VCaP (cell line): Measurements from ENCODE around the gene CFAP65.

Source experiments
- H3K27ac ChIP-seq: fragments of 450-650 bp; 2 replicates; pipeline ENCODE4 v1.5.1; 2017
- TF ChIP-seq, protein P1 (sequence below): fragments of 450-650 bp; conservative IDR thresholded peaks from 2 replicates; pipeline ENCODE4 v1.5.1; 2017; ENCODE audit warnings: mild to moderate bottlenecking, moderate library complexity

The CFAP65 gene

DNA sequence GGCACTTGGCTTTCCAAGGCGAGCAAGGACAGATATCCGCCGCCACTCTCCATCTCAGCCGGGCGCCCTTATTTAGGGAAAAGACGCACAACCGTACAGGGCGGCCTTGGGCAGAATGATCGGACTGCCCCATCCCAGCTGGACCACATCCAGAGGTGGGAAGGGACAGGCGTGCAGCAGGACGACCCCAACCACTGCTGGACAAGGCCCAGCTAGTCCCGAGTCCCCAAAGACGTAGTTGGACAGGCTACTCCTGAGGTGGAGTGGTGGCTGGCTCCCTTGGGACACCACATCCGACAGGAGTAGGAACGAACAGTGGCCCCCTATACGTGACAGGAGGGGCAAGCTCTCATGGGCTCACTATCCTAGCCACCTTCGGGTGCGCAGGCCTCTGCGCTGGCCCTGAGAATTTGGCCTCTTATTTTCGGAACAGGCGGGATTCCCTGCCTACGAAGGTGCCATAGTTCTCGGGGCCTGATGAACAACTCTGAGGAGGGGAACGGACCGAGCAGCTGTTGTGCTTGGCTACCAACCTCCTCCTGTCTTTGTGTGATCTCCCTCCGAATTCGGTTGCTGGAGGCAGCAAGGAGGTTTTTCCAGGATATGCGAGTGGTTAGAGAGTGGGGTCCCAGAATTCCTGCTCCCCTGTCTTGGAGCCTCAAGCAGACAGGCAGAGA, 58.6 kb downstream of the CFAP65 start:
- TF ChIP-seq, protein P1, sequence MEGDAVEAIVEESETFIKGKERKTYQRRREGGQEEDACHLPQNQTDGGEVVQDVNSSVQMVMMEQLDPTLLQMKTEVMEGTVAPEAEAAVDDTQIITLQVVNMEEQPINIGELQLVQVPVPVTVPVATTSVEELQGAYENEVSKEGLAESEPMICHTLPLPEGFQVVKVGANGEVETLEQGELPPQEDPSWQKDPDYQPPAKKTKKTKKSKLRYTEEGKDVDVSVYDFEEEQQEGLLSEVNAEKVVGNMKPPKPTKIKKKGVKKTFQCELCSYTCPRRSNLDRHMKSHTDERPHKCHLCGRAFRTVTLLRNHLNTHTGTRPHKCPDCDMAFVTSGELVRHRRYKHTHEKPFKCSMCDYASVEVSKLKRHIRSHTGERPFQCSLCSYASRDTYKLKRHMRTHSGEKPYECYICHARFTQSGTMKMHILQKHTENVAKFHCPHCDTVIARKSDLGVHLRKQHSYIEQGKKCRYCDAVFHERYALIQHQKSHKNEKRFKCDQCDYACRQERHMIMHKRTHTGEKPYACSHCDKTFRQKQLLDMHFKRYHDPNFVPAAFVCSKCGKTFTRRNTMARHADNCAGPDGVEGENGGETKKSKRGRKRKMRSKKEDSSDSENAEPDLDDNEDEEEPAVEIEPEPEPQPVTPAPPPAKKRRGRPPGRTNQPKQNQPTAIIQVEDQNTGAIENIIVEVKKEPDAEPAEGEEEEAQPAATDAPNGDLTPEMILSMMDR: no peak
- H3K27ac ChIP-seq: no peak overlapping the region

DNA sequence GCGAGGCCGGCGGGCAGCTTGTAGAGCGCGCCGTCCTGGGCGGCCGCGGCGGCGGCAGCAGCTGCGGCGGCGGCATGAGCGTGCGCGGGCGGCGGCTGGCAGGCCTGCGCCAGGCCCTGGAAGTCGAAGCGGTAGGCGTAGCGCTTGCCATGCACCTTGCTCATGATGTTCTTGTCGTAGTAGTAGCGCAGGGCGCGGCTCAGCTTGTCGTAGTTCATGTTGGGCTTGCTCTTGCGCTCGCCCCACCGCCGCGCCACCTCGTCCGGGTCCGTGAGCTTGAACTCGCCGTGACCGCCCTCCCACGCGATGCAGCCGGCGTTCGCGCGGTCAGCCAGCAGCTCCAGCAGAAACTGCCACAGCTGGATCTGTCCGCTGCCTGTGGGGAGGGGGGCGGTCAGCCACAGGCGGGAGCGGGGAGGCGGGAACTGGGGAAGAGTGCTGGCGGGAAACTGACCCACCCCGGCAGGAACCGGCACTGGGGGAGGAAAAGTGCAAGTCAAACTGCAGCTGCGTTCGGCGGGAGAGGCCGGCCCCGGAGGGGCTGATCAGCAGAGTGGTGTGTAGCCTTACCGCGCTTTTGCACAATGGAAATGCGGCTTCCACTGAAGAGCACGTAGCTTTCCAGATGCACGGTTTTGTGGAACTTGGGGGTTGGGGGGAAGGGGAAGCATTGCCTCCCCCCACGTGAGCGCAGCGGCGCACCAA, 59.3 kb downstream of the CFAP65 start:
- TF ChIP-seq, protein P1: no peak
- H3K27ac ChIP-seq: no peak overlapping the region

- TF ChIP-seq, protein P1: no peak
- H3K27ac ChIP-seq: no peak overlapping the region
Observed at GRCh38 chr2:218981390-218981880, 59.9 kb downstream of the CFAP65 start.

DNA sequence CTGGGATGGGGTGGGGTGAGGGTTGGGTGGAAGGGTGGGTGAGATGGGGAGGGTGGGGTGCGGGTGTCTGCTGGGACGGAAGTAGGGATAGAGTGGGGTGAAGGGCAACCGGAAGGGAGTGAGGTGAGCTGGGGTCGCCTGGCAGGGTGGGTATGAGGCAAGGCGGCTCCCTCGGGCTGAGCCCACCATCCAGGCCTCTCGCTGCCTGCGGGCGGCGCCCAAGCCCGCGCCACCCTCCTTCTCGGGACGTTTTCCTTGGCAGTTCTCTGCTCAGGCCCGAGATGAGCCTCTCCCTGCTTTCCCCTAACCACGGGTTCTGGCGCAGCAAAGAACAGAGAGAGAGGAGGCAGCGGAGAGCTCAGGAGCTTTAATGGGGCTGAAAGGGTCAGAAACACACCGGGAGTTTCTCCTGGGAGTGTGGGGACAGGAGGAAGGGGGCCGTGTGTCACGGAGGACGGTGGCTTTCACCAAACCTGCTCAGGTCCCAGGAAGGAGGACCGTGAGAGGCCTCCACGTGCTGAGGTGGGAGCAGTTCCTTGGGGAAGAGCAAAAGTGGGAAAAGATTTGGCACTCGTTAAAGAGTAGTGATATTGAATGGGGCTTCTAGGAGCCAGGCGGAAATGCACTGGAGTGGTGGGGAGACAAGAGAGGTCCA, 60.5 kb downstream of the CFAP65 start:
- H3K27ac ChIP-seq: no peak overlapping the region
- TF ChIP-seq, protein P1: no peak

DNA sequence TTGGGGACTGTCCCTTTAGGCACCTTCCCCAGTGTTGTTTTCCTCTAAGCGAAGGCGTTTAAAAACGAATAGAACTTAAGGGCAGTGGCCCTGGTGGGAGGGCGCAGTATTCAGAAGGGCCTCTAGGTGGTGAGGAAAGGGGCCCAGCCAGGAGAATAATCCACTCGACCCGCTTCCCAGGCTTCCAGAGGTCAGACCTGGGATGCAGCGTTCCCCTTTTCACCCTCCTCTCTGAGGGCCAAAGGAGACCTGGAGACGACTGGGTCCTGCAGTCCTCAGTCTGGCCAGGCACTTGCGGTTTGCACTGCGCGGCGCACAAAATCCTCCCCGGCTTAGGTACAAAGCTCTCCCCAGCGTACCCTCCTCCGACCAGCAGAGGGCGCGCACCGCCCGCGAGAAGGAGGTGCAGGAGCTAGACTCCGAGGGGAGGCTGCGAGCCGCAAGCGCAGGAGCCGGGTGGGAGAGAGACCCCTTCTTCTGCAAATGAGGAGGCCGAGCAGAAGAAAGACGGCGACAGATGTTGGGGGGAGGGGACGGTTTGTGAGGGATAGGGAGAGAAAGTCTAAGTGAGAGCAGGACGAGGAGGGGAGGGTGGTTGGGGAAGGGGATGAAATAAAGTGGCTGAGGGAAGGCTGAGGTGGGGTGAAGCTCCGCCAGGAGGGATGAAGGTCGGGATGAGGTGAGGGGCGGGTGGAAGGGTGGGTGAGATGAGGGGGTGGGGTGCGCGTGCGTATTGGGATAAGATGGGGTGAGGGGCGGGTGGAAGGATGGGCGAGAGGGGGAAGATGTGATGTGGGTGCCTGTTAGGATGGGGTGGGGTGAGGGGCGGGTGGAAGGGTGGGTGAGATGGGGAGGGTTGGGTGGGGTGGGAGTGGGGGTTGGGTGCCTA, 61.2 kb downstream of the CFAP65 start:
- TF ChIP-seq, protein P1: peak; percentile 98
- peak overlapping the region; percentile 32; the same call in 1 of the 2 replicates for H3K27ac ChIP-seq

GRCh38 chr2:218975060-218975777, 66.1 kb downstream of the CFAP65 start:
- H3K27ac ChIP-seq: peak overlapping the region; percentile 72
- TF ChIP-seq, protein P1: peak; percentile 60
